GM10248 (cell line): Measurements from ENCODE around the gene COX15.
A peak's percentile ranks its signal among the peaks of the same experiment; 100 is the strongest.

Source experiments
- CTCF ChIA-PET: fragments of 300-600 bp; sonication (Branson Sonifier 250); formaldehyde crosslinking; extraction: SDS; loops from one replicate; lab custom pipeline; 2021; ENCODE audit warnings: antibody characterized with exemption; lab: Yijun Ruan, JAX
- POLR2A ChIA-PET: fragments of 350-650 bp; sonication (Branson Sonifier 250); formaldehyde crosslinking; extraction: SDS; loops from one replicate; lab custom pipeline; 2020; ENCODE audit warnings: antibody characterized with exemption; lab: Yijun Ruan, JAX
- DNase-seq: peaks from one replicate; pipeline ENCODE4 v3.0.0; 2012; ENCODE audit errors: extremely low spot score
- CTCF ChIP-seq: IDR thresholded peaks from 2 replicates; pipeline ENCODE4 v1.5.1; 2012; ENCODE audit warnings: mild to moderate bottlenecking, low read depth; ENCODE audit errors: extremely low read depth, missing control alignments, control extremely low read depth

The COX15 gene

GRCh38 chr10:99700649-99701048 is 31.3 kb downstream of the COX15 start:
- CTCF ChIA-PET: interaction anchor here (4.5 kb wide), 1 partner anchor 11 kb away, joined by 19 read pairs; no protein-coding TSS in a partner anchor
- no peak for TF ChIP-seq CTCF
- POLR2A ChIA-PET: no interaction called here
- DNase-seq: no peak

GRCh38 chr10:99698504-99699080 is 33.3 kb downstream of the COX15 start:
- CTCF ChIA-PET: interaction anchor here (0.7 to 4.5 kb wide), 2 partner anchors 13 to 263 kb away, joined by 3 to 19 read pairs; no protein-coding TSS in a partner anchor
- TF ChIP-seq CTCF: peak; percentile 9
- DNase-seq: no peak
- POLR2A ChIA-PET: no interaction called here

- no peak for DNase-seq
- CTCF ChIA-PET: interaction anchor here (0.7 kb wide), 1 partner anchor 17 kb away, joined by 3 read pairs; no protein-coding TSS in a partner anchor
- TF ChIP-seq CTCF: no peak
- POLR2A ChIA-PET: no interaction called here
Observed at GRCh38 chr10:99695761-99696160, 36.2 kb downstream of the COX15 start.

GRCh38 chr10:99693933-99694583 is 37.9 kb downstream of the COX15 start:
- CTCF ChIA-PET: no interaction called here
- POLR2A ChIA-PET: no interaction called here
- no peak for TF ChIP-seq CTCF
- DNase-seq: no peak

GRCh38 chr10:99689461-99689860 is 42.5 kb downstream of the COX15 start:
- ChIA-PET CTCF (no interaction called here), POLR2A (no interaction called here)
- DNase-seq: no peak
- TF ChIP-seq CTCF: no peak

- peak; percentile 47 for DNase-seq
- ChIA-PET CTCF (no interaction called here), POLR2A (no interaction called here)
- no peak for TF ChIP-seq CTCF
Observed at GRCh38 chr10:99685597-99685967, 46.3 kb downstream of the COX15 start.

- ChIA-PET CTCF (no interaction called here), POLR2A (no interaction called here)
- TF ChIP-seq CTCF: no peak
- DNase-seq: no peak
Observed at GRCh38 chr10:99682752-99683151, 49.2 kb downstream of the COX15 start.
